ENCODE results near the gene BCL10. TPM values are rescaled to one million over a fixed set of nuclear protein-coding genes. Genes with fewer than 3 reads are reported as not detected.
A peak's percentile ranks its signal among the peaks of the same experiment; 100 is the strongest.

BCL10 gene
- total RNA-seq, 1 experiment from 2014 or later, result 33.8 TPM

DNA sequence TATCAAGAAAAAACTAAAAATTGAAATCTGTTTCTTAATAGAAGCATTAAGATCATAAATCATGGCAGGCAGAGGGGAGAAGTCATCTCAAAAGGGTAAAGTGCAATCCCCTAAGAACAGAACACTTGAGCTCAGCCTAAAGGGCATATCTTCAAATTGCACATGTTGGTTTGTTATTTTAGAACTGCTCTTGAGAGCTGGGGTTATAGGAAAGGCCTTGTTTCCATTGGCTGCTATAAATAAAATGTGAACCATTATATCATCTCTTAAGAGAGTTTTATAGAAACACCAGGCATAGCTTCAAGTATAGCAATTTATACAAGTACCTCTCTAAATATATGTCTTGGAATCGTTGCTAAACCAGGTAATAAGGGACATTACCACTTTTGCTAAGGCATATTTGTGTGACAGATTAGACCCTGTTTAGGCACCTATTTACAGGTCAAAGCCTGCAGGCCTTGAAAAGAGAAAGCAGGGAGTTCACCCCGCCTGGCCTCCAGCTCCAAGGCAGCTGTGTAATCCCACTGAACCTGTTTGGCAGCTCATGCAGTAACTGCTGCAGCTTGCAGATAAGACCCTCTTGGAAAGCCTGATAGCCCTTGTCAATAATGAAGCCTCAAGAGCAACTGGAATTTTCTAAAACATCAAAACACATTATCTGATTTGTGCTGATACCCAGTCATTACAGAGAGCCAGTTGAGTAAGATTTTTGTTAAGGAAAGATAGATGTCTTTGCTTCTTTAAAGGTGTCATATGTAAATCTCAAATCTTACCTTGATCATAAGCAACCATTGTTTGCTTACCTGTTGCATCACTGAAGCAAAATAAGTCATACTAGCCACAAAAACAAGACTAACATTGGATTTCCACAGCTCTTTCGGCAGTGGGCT is 51.5 kb downstream of the BCL10 start (continued):
- no peak for TF ChIP-seq EZH2 (IDR thresholded peaks at IDR 0.05)

DNA sequence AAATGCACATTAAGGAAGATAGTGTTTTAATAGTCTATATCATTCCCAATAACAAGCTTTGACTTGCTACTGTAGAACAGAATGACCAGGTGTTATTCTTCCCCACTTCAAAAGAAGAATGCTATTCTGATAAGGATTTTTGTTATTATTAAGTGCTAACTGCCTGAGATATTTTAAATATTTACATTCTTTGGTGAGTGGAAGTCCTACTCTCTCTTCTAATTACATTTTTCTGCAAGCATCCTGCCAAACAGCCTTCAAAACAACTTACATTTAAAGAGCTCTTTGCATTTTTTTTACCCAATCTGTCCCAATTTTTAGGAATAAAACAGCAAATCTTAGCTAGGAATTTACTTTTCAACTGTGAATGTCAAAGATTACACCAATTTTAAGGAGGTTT is 52.1 kb downstream of the BCL10 start:
- intact Hi-C loops (cut with micrococcal nuclease), result no loop called here
- H4K20me1 ChIP-seq (ENCODE audit: insufficient read depth), result no peaks in the 10 kb centered on the region
- H3K4me2 ChIP-seq (ENCODE audit: low read length), result no peak overlapping the region
- POLR2A ChIA-PET, result no interaction called here
- H3K9me2 ChIP-seq (ENCODE audit: insufficient read depth), result no peaks in the 10 kb centered on the region
- H3K79me2 ChIP-seq (ENCODE audit: insufficient read depth, low read length), result no peaks in the 10 kb centered on the region
- H2AFZ ChIP-seq (ENCODE audit: low read depth, low read length, poor library complexity, severe bottlenecking), result peak overlapping the region; percentile 63
- no TSS peak for BruUV-seq (replicated peaks)
- DNase-seq (ENCODE audit: low read depth, low spot score), result no peak
- ATAC-seq, result no peak
- CTCF ChIA-PET, result interaction anchor here (0.8 to 2.0 kb wide), 3 partner anchors 16 to 279 kb away, joined by 4 to 8 read pairs (median 7); no protein-coding TSS in a partner anchor
- RAD21 ChIA-PET (ENCODE audit: low non-redundant PET in 1 of 2, low total read pairs in 2 of 2, uncharacterized antibody in 2 of 2, unreplicated experiment in 2 of 2), result no interaction called here
- peaks cover 18% of the 10 kb centered on the region in 2 experiments for H3K4me1 ChIP-seq (ENCODE audit: control insufficient read depth in 1 of 2, insufficient read depth in 2 of 2, low read length in 2 of 2)
- H3K27me3 ChIP-seq (ENCODE audit: insufficient read depth, low read length), result no peaks in the 10 kb centered on the region
- H3K27ac ChIP-seq (ENCODE audit: low read depth, low read length), result no peak overlapping the region
- no peak overlapping the region for H3K9ac ChIP-seq (ENCODE audit: low read length)
- no peak overlapping the region for H3K4me3 ChIP-seq (replicated peaks in 1 of 2; ENCODE audit: low read depth in 1 of 2, low read length in 2 of 2)
- no peaks in the 10 kb centered on the region for H3K9me3 ChIP-seq (ENCODE audit: control insufficient read depth in 1 of 2, insufficient read depth in 1 of 2, low read depth in 1 of 2, low read length in 2 of 2)
- H3K36me3 ChIP-seq (ENCODE audit: control insufficient read depth in 1 of 2, insufficient read depth in 2 of 2, low read length in 2 of 2), result no peaks in the 10 kb centered on the region
- no peak for TF ChIP-seq EZH2phosphoT487 (IDR thresholded peaks at IDR 0.05; ENCODE audit: borderline replicate concordance)
- TF ChIP-seq EGR1 (IDR thresholded peaks at IDR 0.05; ENCODE audit: low read depth), result no peak
- TF ChIP-seq ELF1 (IDR thresholded peaks at IDR 0.05; ENCODE audit: borderline replicate concordance, low read depth), result no peak
- TF ChIP-seq CEBPB (IDR thresholded peaks at IDR 0.05; ENCODE audit: low read depth), result no peak
- TF ChIP-seq SP1 (IDR thresholded peaks at IDR 0.05; ENCODE audit: low read depth), result no peak
- TF ChIP-seq, protein P1, sequence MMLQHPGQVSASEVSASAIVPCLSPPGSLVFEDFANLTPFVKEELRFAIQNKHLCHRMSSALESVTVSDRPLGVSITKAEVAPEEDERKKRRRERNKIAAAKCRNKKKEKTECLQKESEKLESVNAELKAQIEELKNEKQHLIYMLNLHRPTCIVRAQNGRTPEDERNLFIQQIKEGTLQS (IDR thresholded peaks at IDR 0.05), result no peak
- TF ChIP-seq, protein P2, sequence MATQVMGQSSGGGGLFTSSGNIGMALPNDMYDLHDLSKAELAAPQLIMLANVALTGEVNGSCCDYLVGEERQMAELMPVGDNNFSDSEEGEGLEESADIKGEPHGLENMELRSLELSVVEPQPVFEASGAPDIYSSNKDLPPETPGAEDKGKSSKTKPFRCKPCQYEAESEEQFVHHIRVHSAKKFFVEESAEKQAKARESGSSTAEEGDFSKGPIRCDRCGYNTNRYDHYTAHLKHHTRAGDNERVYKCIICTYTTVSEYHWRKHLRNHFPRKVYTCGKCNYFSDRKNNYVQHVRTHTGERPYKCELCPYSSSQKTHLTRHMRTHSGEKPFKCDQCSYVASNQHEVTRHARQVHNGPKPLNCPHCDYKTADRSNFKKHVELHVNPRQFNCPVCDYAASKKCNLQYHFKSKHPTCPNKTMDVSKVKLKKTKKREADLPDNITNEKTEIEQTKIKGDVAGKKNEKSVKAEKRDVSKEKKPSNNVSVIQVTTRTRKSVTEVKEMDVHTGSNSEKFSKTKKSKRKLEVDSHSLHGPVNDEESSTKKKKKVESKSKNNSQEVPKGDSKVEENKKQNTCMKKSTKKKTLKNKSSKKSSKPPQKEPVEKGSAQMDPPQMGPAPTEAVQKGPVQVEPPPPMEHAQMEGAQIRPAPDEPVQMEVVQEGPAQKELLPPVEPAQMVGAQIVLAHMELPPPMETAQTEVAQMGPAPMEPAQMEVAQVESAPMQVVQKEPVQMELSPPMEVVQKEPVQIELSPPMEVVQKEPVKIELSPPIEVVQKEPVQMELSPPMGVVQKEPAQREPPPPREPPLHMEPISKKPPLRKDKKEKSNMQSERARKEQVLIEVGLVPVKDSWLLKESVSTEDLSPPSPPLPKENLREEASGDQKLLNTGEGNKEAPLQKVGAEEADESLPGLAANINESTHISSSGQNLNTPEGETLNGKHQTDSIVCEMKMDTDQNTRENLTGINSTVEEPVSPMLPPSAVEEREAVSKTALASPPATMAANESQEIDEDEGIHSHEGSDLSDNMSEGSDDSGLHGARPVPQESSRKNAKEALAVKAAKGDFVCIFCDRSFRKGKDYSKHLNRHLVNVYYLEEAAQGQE (IDR thresholded peaks at IDR 0.05; ENCODE audit: low read depth), result no peak
- TF ChIP-seq ZFX (IDR thresholded peaks at IDR 0.05), result no peak
- TF ChIP-seq SIN3A (IDR thresholded peaks at IDR 0.05; ENCODE audit: low read depth), result no peak
- TF ChIP-seq RAD21 (IDR thresholded peaks at IDR 0.05; ENCODE audit: low read depth), result no peak
- no peak for TF ChIP-seq SRF (IDR thresholded peaks at IDR 0.05; ENCODE audit: low read depth)
- TF ChIP-seq EZH2 (IDR thresholded peaks at IDR 0.05), result no peak
- no peak for TF ChIP-seq POLR2AphosphoS5 (IDR thresholded peaks at IDR 0.05; ENCODE audit: low read depth, low read length)
- no peak for TF ChIP-seq POLR2A (IDR thresholded peaks at IDR 0.05; ENCODE audit: borderline replicate concordance, extremely low read depth, insufficient read depth, insufficient read length)
- no peak for TF ChIP-seq TCF7L2 (IDR thresholded peaks at IDR 0.05; ENCODE audit: borderline replicate concordance, extremely low read depth, insufficient read depth, insufficient read length)
- TF ChIP-seq CTCF (IDR thresholded peaks at IDR 0.05 in 2 of 3, conservative IDR thresholded peaks at IDR 0.05 in 1 of 3; ENCODE audit: borderline replicate concordance in 1 of 3, insufficient read depth in 1 of 3, low read depth in 2 of 3, low read length in 2 of 3), result no peak
- no peak for TF ChIP-seq FOSL1 (IDR thresholded peaks at IDR 0.05; ENCODE audit: low read depth)
- TF ChIP-seq ZNF274 (IDR thresholded peaks at IDR 0.05; ENCODE audit: low read depth, low read length), result no peak

All from HCT116 (cell line).